Measurements from ENCODE around the gene PARP8. TPM values are rescaled to one million over a fixed set of nuclear protein-coding genes. Genes with fewer than 3 reads are reported as not detected.

The PARP8 gene
- total RNA-seq, 4 donors from 2014 or later, result 4.8 to 13.7 (median 8.2) TPM

- TF ChIP-seq POLR2A (IDR thresholded peaks at IDR 0.05) (no peak), CTCF (IDR thresholded peaks at IDR 0.05) (no peak)
- DNase-seq (ENCODE audit: low spot score in 2 of 2), result no peak
- H3K4me3 ChIP-seq (ENCODE audit: low read depth, poor library complexity, severe bottlenecking), result no peak overlapping the region
- intact Hi-C loops (cut with DNase I; ENCODE audit: low total_unique reads), result no loop called here
- 88 to 94% methylated on average over 1 of the region's 1 CpG for WGBS, 2 donors
Measured at GRCh38 chr5:50738864-50739263, 72.4 kb downstream of the PARP8 start.

- no peak for TF ChIP-seq CTCF (IDR thresholded peaks at IDR 0.05)
- TF ChIP-seq POLR2A (IDR thresholded peaks at IDR 0.05), result no peak
- WGBS, 2 donors, result 94 to 96% methylated on average over 4 of the region's 4 CpGs
- H3K4me3 ChIP-seq (ENCODE audit: low read depth, poor library complexity, severe bottlenecking), result no peak overlapping the region
- intact Hi-C loops (cut with DNase I; ENCODE audit: low total_unique reads), result no loop called here
- DNase-seq (ENCODE audit: low spot score in 2 of 2), result no peak
Measured at GRCh38 chr5:50740832-50741231, 74.4 kb downstream of the PARP8 start.

GRCh38 chr5:50744776-50745175 is 78.3 kb downstream of the PARP8 start:
- intact Hi-C loops (cut with DNase I; ENCODE audit: low total_unique reads), result no loop called here
- no peak overlapping the region for H3K4me3 ChIP-seq (ENCODE audit: low read depth, poor library complexity, severe bottlenecking)
- DNase-seq (ENCODE audit: low spot score in 2 of 2), result no peak
- TF ChIP-seq POLR2A (IDR thresholded peaks at IDR 0.05) (no peak), CTCF (IDR thresholded peaks at IDR 0.05) (no peak)
- WGBS, 2 donors, result 18 to 24% methylated on average over 2 of the region's 2 CpGs

- intact Hi-C loops (cut with DNase I; ENCODE audit: low total_unique reads), result no loop called here
- WGBS, 2 donors, result 73 to 81% methylated on average over 3 of the region's 3 CpGs
- no peak overlapping the region for H3K4me3 ChIP-seq (ENCODE audit: low read depth, poor library complexity, severe bottlenecking)
- DNase-seq (ENCODE audit: low spot score in 2 of 2), result no peak
- TF ChIP-seq POLR2A (IDR thresholded peaks at IDR 0.05) (no peak), CTCF (IDR thresholded peaks at IDR 0.05) (no peak)
Measured at GRCh38 chr5:50745221-50745910, 78.9 kb downstream of the PARP8 start.

GRCh38 chr5:50749181-50749580 is 82.7 kb downstream of the PARP8 start:
- 76 to 81% methylated on average over 2 of the region's 2 CpGs for WGBS, 2 donors
- intact Hi-C loops (cut with DNase I; ENCODE audit: low total_unique reads), result no loop called here
- no peak for DNase-seq (ENCODE audit: low spot score in 2 of 2)
- no peak overlapping the region for H3K4me3 ChIP-seq (ENCODE audit: low read depth, poor library complexity, severe bottlenecking)
- no peak for TF ChIP-seq POLR2A (IDR thresholded peaks at IDR 0.05)
- no peak for TF ChIP-seq CTCF (IDR thresholded peaks at IDR 0.05)

- intact Hi-C loops (cut with DNase I; ENCODE audit: low total_unique reads), result no loop called here
- DNase-seq (ENCODE audit: low spot score in 2 of 2), result no peak
- TF ChIP-seq POLR2A (IDR thresholded peaks at IDR 0.05) (no peak), CTCF (IDR thresholded peaks at IDR 0.05) (no peak)
- WGBS, 2 donors, result 84 to 85% methylated on average over 3 of the region's 3 CpGs
- no peak overlapping the region for H3K4me3 ChIP-seq (ENCODE audit: low read depth, poor library complexity, severe bottlenecking)
Measured at GRCh38 chr5:50749873-50750272, 83.4 kb downstream of the PARP8 start.
